Nucleus accumbens (tissue), 56 donors: ENCODE measurements around the gene FGD5.

Experiments used
- DNase-seq, 56 donors: peaks; one replicate each; lab custom pipeline; 2025; lab: John Stamatoyannopoulos, UW

FGD5 gene

GRCh38 chr3:14826069-14826468, 7.3 kb downstream of the FGD5 start:
- no peak for DNase-seq

- DNase-seq: no peak
Observed at GRCh38 chr3:14827776-14828175, 9.0 kb downstream of the FGD5 start.

- DNase-seq: no peak
Observed at GRCh38 chr3:14829811-14830210, 11.0 kb downstream of the FGD5 start.

GRCh38 chr3:14831916-14832450, 13.2 kb downstream of the FGD5 start:
- no peak for DNase-seq

GRCh38 chr3:14832975-14833722, 14.4 kb downstream of the FGD5 start:
- DNase-seq: no peak

- no peak for DNase-seq
Observed at GRCh38 chr3:14834121-14834520, 15.4 kb downstream of the FGD5 start.

GRCh38 chr3:14834807-14835466, 16.2 kb downstream of the FGD5 start:
- no peak for DNase-seq

GRCh38 chr3:14836049-14836468, 17.3 kb downstream of the FGD5 start:
- no peak for DNase-seq

- no peak for DNase-seq
Observed at GRCh38 chr3:14837186-14837877, 18.6 kb downstream of the FGD5 start.

- DNase-seq: no peak
Observed at GRCh38 chr3:14837878-14838258, 19.1 kb downstream of the FGD5 start.

GRCh38 chr3:14839236-14839635, 20.5 kb downstream of the FGD5 start:
- no peak for DNase-seq

GRCh38 chr3:14841836-14842235, 23.1 kb downstream of the FGD5 start:
- no peak for DNase-seq

GRCh38 chr3:14842277-14842676, 23.5 kb downstream of the FGD5 start:
- DNase-seq: no peak

- DNase-seq: no peak
Observed at GRCh38 chr3:14843321-14843720, 24.6 kb downstream of the FGD5 start.

GRCh38 chr3:14844386-14845170, 25.8 kb downstream of the FGD5 start:
- DNase-seq: no peak

GRCh38 chr3:14845180-14845579, 26.4 kb downstream of the FGD5 start:
- DNase-seq: no peak

- DNase-seq: no peak
Observed at GRCh38 chr3:14845826-14846225, 27.1 kb downstream of the FGD5 start.

- no peak for DNase-seq
Observed at GRCh38 chr3:14846226-14846880, 27.6 kb downstream of the FGD5 start.

- no peak for DNase-seq
Observed at GRCh38 chr3:14847613-14848541, 29.1 kb downstream of the FGD5 start.
